MCF 10A (cell line): Measurements from ENCODE around the gene ADPGK. TPM values are rescaled to one million over a fixed set of nuclear protein-coding genes. Genes with fewer than 3 reads are reported as not detected.

Experiments used
- BruUV-seq: library from RNA; stranded (reverse); fragments of 400-500 nt; replicated peaks from 2 replicates; lab custom pipeline; 2021; lab: Mats Ljungman, UMichigan
- CTCF ChIA-PET: fragments of 300-600 bp; sonication (Branson Sonifier 250); formaldehyde crosslinking; extraction: SDS; loops from one replicate; lab custom pipeline; 2021; ENCODE audit warnings: antibody characterized with exemption, inconsistent platforms; lab: Yijun Ruan, JAX
- POLR2A ChIA-PET: fragments of 300-600, 350-650 bp; sonication (Branson Sonifier 250); formaldehyde crosslinking; extraction: SDS; loops from one replicate; lab custom pipeline; 2020; ENCODE audit warnings: antibody characterized with exemption, inconsistent platforms; lab: Yijun Ruan, JAX
- DNase-seq: peaks from one replicate; pipeline ENCODE4 v3.0.0-alpha.2; 2018; ENCODE audit not compliant: unreplicated experiment
- H3K27ac Mint-ChIP-seq: one replicate; pipeline ENCODE4 v1.8.0; 2022; ENCODE audit warnings: mild to moderate bottlenecking, low read depth, mixed read lengths; ENCODE audit not compliant: unreplicated experiment
- H3K27me3 Mint-ChIP-seq: one replicate; pipeline ENCODE4 v1.8.0; 2022; ENCODE audit warnings: mixed read lengths; ENCODE audit not compliant: insufficient read depth, unreplicated experiment
- H3K36me3 Mint-ChIP-seq: one replicate; pipeline ENCODE4 v1.8.0; 2022; ENCODE audit warnings: mild to moderate bottlenecking, moderate library complexity, mixed read lengths; ENCODE audit not compliant: insufficient read depth, unreplicated experiment
- H3K4me1 Mint-ChIP-seq: one replicate; pipeline ENCODE4 v1.8.0; 2022; ENCODE audit warnings: mixed read lengths; ENCODE audit not compliant: insufficient read depth, unreplicated experiment
- H3K4me3 Mint-ChIP-seq: one replicate; pipeline ENCODE4 v1.8.0; 2022; ENCODE audit warnings: mild to moderate bottlenecking, moderate library complexity, mixed read lengths; ENCODE audit not compliant: unreplicated experiment
- H3K9me3 Mint-ChIP-seq: one replicate; pipeline ENCODE4 v1.8.0; 2022; ENCODE audit warnings: mixed read lengths; ENCODE audit not compliant: unreplicated experiment
- CTCF ChIP-seq: fragments of 200-600 bp; IDR thresholded peaks from one replicate; pipeline ENCODE4 v1.8.0; 2022; ENCODE audit warnings: antibody characterized with exemption, mild to moderate bottlenecking; ENCODE audit not compliant: unreplicated experiment
- intact Hi-C: fragments of 100-400 bp; cut with micrococcal nuclease; formaldehyde crosslinking; loops from 2 replicates; pipeline ENCODE4 v1.14.1; 2022
- total RNA-seq: library from RNA; stranded (reverse); gene quantifications from 2 replicates; pipeline ENCODE4 v1.2.3, GENCODE V29; 2022

ADPGK gene
- total RNA-seq, 1 experiment from 2014 or later, result 53.7 TPM

- no peak overlapping the region for H3K4me3 Mint-ChIP-seq
- intact Hi-C loops, result no loop called here
- no peak overlapping the region for H3K27ac Mint-ChIP-seq
- CTCF ChIA-PET, result interaction anchor here (5.9 kb wide), 1 partner anchor 15 kb away, joined by 26 read pairs; no protein-coding TSS in a partner anchor
- peaks cover 63% of the 10 kb centered on the region for H3K36me3 Mint-ChIP-seq
- no TSS peak for BruUV-seq
- no peaks in the 10 kb centered on the region for H3K9me3 Mint-ChIP-seq
- H3K4me1 Mint-ChIP-seq, result no peaks in the 10 kb centered on the region
- POLR2A ChIA-PET, result no interaction called here
- no peaks in the 10 kb centered on the region for H3K27me3 Mint-ChIP-seq
- DNase-seq, result no peak
- no peak for TF ChIP-seq CTCF
Observed at GRCh38 chr15:72737723-72738122, 45.8 kb downstream of the ADPGK start.

- no TSS peak for BruUV-seq
- Mint-ChIP-seq H3K4me1 (no peaks in the 10 kb centered on the region), H3K4me3 (no peak overlapping the region), H3K9me3 (no peaks in the 10 kb centered on the region), H3K36me3 (peaks cover 59% of the 10 kb centered on the region), H3K27me3 (no peaks in the 10 kb centered on the region), H3K27ac (no peak overlapping the region)
- CTCF ChIA-PET, result interaction anchor here (0.6 to 5.9 kb wide), 2 partner anchors 14 to 145 kb away, joined by 5 to 26 read pairs; no protein-coding TSS in a partner anchor
- POLR2A ChIA-PET, result no interaction called here
- intact Hi-C loops, result no loop called here
- DNase-seq, result no peak
- no peak for TF ChIP-seq CTCF
Observed at GRCh38 chr15:72737061-72737460, 46.5 kb downstream of the ADPGK start.

- POLR2A ChIA-PET, result interaction anchor here (2.1 kb wide), 1 partner anchor 8 kb away, joined by 6 read pairs; no protein-coding TSS in a partner anchor
- Mint-ChIP-seq H3K27ac (no peak overlapping the region), H3K9me3 (no peaks in the 10 kb centered on the region), H3K4me3 (no peak overlapping the region), H3K36me3 (peaks cover 54% of the 10 kb centered on the region), H3K27me3 (no peaks in the 10 kb centered on the region), H3K4me1 (no peaks in the 10 kb centered on the region)
- no peak for TF ChIP-seq CTCF
- BruUV-seq, result no TSS peak
- intact Hi-C loops, result no loop called here
- DNase-seq, result no peak
- CTCF ChIA-PET, result interaction anchor here (1.0 to 5.9 kb wide), 2 partner anchors 9 to 12 kb away, joined by 6 to 26 read pairs; no protein-coding TSS in a partner anchor
Observed at GRCh38 chr15:72735111-72735510, 48.4 kb downstream of the ADPGK start.

- no peaks in the 10 kb centered on the region for H3K27me3 Mint-ChIP-seq
- H3K36me3 Mint-ChIP-seq, result peaks cover 45% of the 10 kb centered on the region
- no peak overlapping the region for H3K4me3 Mint-ChIP-seq
- no TSS peak for BruUV-seq
- intact Hi-C loops, result no loop called here
- DNase-seq, result no peak
- H3K9me3 Mint-ChIP-seq, result no peaks in the 10 kb centered on the region
- H3K4me1 Mint-ChIP-seq, result no peaks in the 10 kb centered on the region
- TF ChIP-seq CTCF, result no peak
- POLR2A ChIA-PET, result interaction anchor here (1.0 to 2.1 kb wide), 3 partner anchors 7 to 47 kb away, joined by 3 to 6 read pairs (median 4); partner anchors contain the start of genes BBS4 and HIGD2B
- CTCF ChIA-PET, result interaction anchor here (2.3 to 5.9 kb wide), 2 partner anchors 11 to 12 kb away, joined by 11 to 26 read pairs; no protein-coding TSS in a partner anchor
- no peak overlapping the region for H3K27ac Mint-ChIP-seq
Observed at GRCh38 chr15:72733941-72734738, 49.4 kb downstream of the ADPGK start.
